Upper lobe of left lung (tissue), 4 donors: ENCODE data around the gene BAZ1B.

Experiments
- CTCF ChIP-seq, 6 experiments: fragments of 450-650 bp in 4 of 6; fragments of 200-600 bp in 2 of 6; sonication (generic) in 2 of 6; IDR thresholded peaks; one replicate each; pipeline ENCODE4 v1.5.1; 2016 to 2019; ENCODE audit warnings: antibody characterized with exemption in 6 of 6
- EP300 ChIP-seq, 4 donors: sonication (generic); formaldehyde crosslinking; IDR thresholded peaks; one replicate each; pipeline ENCODE4 v1.5.1; 2017; ENCODE audit warnings: antibody characterized with exemption in 4 of 4, control low read depth in 2 of 4
- POLR2A ChIP-seq, 4 donors: fragments of 450-650 bp; IDR thresholded peaks; one replicate each; pipeline ENCODE4 v1.5.1; 2016 to 2017; ENCODE audit warnings: antibody characterized with exemption in 4 of 4, mild to moderate bottlenecking in 2 of 4
- POLR2AphosphoS5 ChIP-seq, 2 donors: sonication (generic); formaldehyde crosslinking; IDR thresholded peaks; one replicate each; pipeline ENCODE4 v1.5.1; 2017; ENCODE audit warnings: antibody characterized with exemption in 2 of 2

GRCh38 chr7:73544678-73545077, 22.6 kb upstream of the BAZ1B start:
- no peak for TF ChIP-seq CTCF (IDR thresholded peaks at IDR 0.05)
- no peak for TF ChIP-seq EP300 (IDR thresholded peaks at IDR 0.05)
- TF ChIP-seq POLR2A (IDR thresholded peaks at IDR 0.05): no peak
- no peak for TF ChIP-seq POLR2AphosphoS5 (IDR thresholded peaks at IDR 0.05)
